ENCODE measurements around the gene RASSF3. TPM values are rescaled to one million over a fixed set of nuclear protein-coding genes. Genes with fewer than 3 reads are reported as not detected.

Gene RASSF3
- polyA plus RNA-seq, 1 donor from 2014 or later = 0.06 TPM

GRCh38 chr12:64618953-64619590 is 8.8 kb downstream of the RASSF3 start:
- Histone ChIP-seq H3K36me3 (ENCODE audit: insufficient read depth, low read length) (no peaks in the 10 kb centered on the region), H3K27ac (ENCODE audit: low read length) (no peak overlapping the region)

DNA sequence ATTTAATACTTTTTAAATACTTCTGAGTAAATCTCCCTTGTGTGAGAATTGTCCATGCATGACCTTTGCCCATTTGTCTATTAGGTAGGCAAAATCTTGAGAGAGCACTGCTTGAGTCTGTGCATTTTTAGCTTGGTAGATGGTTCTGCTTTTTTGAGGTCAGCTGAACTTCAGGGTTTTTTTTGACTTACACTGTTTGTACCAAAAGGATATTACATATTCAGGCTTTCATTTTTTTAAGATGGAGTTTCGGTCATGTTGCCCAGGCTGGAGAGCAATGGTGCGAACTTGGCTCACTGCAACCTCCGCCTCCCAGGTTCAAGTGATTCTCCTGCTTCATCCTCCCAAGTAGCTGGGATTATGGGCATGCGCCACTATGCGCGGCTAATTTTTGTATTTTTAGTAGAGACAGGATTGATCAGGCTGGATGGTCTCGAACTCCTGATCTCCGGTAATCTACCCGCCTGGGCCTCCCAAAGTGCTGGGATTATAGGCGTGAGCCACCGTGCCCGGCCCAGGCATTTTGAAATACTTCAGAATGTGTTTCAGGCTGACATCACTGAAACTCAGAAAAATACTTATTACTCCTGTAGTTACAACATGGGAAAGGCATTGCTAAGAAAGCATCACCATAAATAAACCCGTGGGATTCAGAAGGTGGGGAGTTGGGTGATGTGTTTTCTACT is 11.1 kb downstream of the RASSF3 start:
- H3K9ac ChIP-seq (ENCODE audit: low read length) = no peak overlapping the region
- no peak overlapping the region for H3K4me2 ChIP-seq (ENCODE audit: low read length)
- no peaks in the 10 kb centered on the region for H3K9me3 ChIP-seq (ENCODE audit: low read length)
- H3K79me2 ChIP-seq (replicated peaks; ENCODE audit: insufficient read depth, low read length) = peaks cover 3% of the 10 kb centered on the region
- TF ChIP-seq POLR2AphosphoS5 (IDR thresholded peaks at IDR 0.05) = no peak
- no peak for TF ChIP-seq TAF1 (IDR thresholded peaks at IDR 0.05; ENCODE audit: low read depth)
- no peak for TF ChIP-seq SMC3 (conservative IDR thresholded peaks at IDR 0.05; ENCODE audit: poor library complexity)
- TF ChIP-seq MXI1 (conservative IDR thresholded peaks at IDR 0.05; ENCODE audit: poor library complexity, severe bottlenecking) = no peak
- no peak for TF ChIP-seq RAD21 (conservative IDR thresholded peaks at IDR 0.05)
- TF ChIP-seq EZH2 (IDR thresholded peaks at IDR 0.05; ENCODE audit: borderline replicate concordance, insufficient read depth, low read length, poor library complexity, severe bottlenecking) = no peak
- no peak for TF ChIP-seq REST (IDR thresholded peaks at IDR 0.05; ENCODE audit: borderline replicate concordance)
- no peaks in the 10 kb centered on the region for H4K20me1 ChIP-seq (ENCODE audit: insufficient read depth)
- H3F3A ChIP-seq (ENCODE audit: insufficient read depth, low read length, poor library complexity, severe bottlenecking) = no peaks in the 10 kb centered on the region
- H3K36me3 ChIP-seq (ENCODE audit: insufficient read depth, low read length) = no peaks in the 10 kb centered on the region
- no peak overlapping the region for H3K4me3 ChIP-seq (ENCODE audit: low read length)
- H3K9me2 ChIP-seq (ENCODE audit: insufficient read depth, low read length) = no peaks in the 10 kb centered on the region
- no peak overlapping the region for H3K27ac ChIP-seq (ENCODE audit: low read length)
- H2AFZ ChIP-seq (ENCODE audit: low read depth, low read length) = no peak overlapping the region
- no peaks in the 10 kb centered on the region for H3K27me3 ChIP-seq (ENCODE audit: insufficient read depth, low read depth, low read length)

More at GRCh38 chr12:64618953-64619590, 8.8 kb downstream of the RASSF3 start:
- TF ChIP-seq SMC3 (conservative IDR thresholded peaks at IDR 0.05; ENCODE audit: poor library complexity) = no peak
- no peak for TF ChIP-seq TAF1 (IDR thresholded peaks at IDR 0.05; ENCODE audit: low read depth)
- no peak for TF ChIP-seq MXI1 (conservative IDR thresholded peaks at IDR 0.05; ENCODE audit: poor library complexity, severe bottlenecking)
- TF ChIP-seq, protein P1, sequence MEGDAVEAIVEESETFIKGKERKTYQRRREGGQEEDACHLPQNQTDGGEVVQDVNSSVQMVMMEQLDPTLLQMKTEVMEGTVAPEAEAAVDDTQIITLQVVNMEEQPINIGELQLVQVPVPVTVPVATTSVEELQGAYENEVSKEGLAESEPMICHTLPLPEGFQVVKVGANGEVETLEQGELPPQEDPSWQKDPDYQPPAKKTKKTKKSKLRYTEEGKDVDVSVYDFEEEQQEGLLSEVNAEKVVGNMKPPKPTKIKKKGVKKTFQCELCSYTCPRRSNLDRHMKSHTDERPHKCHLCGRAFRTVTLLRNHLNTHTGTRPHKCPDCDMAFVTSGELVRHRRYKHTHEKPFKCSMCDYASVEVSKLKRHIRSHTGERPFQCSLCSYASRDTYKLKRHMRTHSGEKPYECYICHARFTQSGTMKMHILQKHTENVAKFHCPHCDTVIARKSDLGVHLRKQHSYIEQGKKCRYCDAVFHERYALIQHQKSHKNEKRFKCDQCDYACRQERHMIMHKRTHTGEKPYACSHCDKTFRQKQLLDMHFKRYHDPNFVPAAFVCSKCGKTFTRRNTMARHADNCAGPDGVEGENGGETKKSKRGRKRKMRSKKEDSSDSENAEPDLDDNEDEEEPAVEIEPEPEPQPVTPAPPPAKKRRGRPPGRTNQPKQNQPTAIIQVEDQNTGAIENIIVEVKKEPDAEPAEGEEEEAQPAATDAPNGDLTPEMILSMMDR (IDR thresholded peaks at IDR 0.05; ENCODE audit: poor library complexity, severe bottlenecking) = no peak
- TF ChIP-seq EZH2 (IDR thresholded peaks at IDR 0.05; ENCODE audit: borderline replicate concordance, insufficient read depth, low read length, poor library complexity, severe bottlenecking) = no peak
- no peak for TF ChIP-seq REST (IDR thresholded peaks at IDR 0.05; ENCODE audit: borderline replicate concordance)
- TF ChIP-seq POLR2AphosphoS5 (IDR thresholded peaks at IDR 0.05) = no peak
- TF ChIP-seq RAD21 (conservative IDR thresholded peaks at IDR 0.05) = no peak
- no peak for TF ChIP-seq EP300 (conservative IDR thresholded peaks at IDR 0.05; ENCODE audit: poor library complexity, severe bottlenecking)
- no peaks in the 10 kb centered on the region for H3K9me3 ChIP-seq (ENCODE audit: low read length)
- H3F3A ChIP-seq (ENCODE audit: insufficient read depth, low read length, poor library complexity, severe bottlenecking) = no peaks in the 10 kb centered on the region
- no peak overlapping the region for H3K4me2 ChIP-seq (ENCODE audit: low read length)
- no peaks in the 10 kb centered on the region for H3K27me3 ChIP-seq (ENCODE audit: insufficient read depth, low read depth, low read length)
- H3K79me2 ChIP-seq (replicated peaks; ENCODE audit: insufficient read depth, low read length) = peaks cover 3% of the 10 kb centered on the region
- no peaks in the 10 kb centered on the region for H3K9me2 ChIP-seq (ENCODE audit: insufficient read depth, low read length)
- no peaks in the 10 kb centered on the region for H4K20me1 ChIP-seq (ENCODE audit: insufficient read depth)
- no peak overlapping the region for H3K9ac ChIP-seq (ENCODE audit: low read length)
- no peak overlapping the region for H3K4me3 ChIP-seq (ENCODE audit: low read length)
- H2AFZ ChIP-seq (ENCODE audit: low read depth, low read length) = no peak overlapping the region

Measured in neural cell (in vitro differentiated cells).